OCI-LY1 (cell line): ENCODE data around the gene ISOC1.

Experiments
- H2AFZ ChIP-seq: fragments of 200-600 bp; sonication (generic), shearing (Covaris generic); 2 replicates; pipeline ENCODE4 v1.6.0; 2014; ENCODE audit warnings: antibody characterized with exemption, mild to moderate bottlenecking, low read length
- H3F3A ChIP-seq: fragments of 200-600 bp; sonication (generic), shearing (Covaris generic); 2 replicates; pipeline ENCODE4 v1.6.0; 2014; ENCODE audit warnings: mild to moderate bottlenecking, antibody characterized with exemption, low read length, moderate library complexity; ENCODE audit not compliant: insufficient read depth
- H3K27ac ChIP-seq: fragments of 200-600 bp; sonication (generic); 2 replicates; pipeline ENCODE4 v1.5.1; 2014; ENCODE audit warnings: low read length, mixed run types, mild to moderate bottlenecking, low read depth; ENCODE audit not compliant: poor library complexity, severe bottlenecking
- H3K27me3 ChIP-seq: fragments of 200-600 bp; sonication (generic); 2 replicates; pipeline ENCODE4 v1.6.0; 2014; ENCODE audit warnings: antibody characterized with exemption, mild to moderate bottlenecking, low read length, moderate library complexity; ENCODE audit not compliant: insufficient read depth
- H3K36me3 ChIP-seq: fragments of 200-600 bp; sonication (generic); 2 replicates; pipeline ENCODE4 v1.6.1; 2014; ENCODE audit warnings: mild to moderate bottlenecking, antibody characterized with exemption, low read length, moderate library complexity, mixed read lengths; ENCODE audit not compliant: insufficient read depth
- H3K4me1 ChIP-seq: fragments of 200-600 bp; sonication (generic); 2 replicates; pipeline ENCODE4 v1.5.1; 2014; ENCODE audit warnings: mild to moderate bottlenecking, low read length, moderate library complexity; ENCODE audit not compliant: insufficient read depth, severe bottlenecking
- H3K4me2 ChIP-seq: fragments of 200-600 bp; sonication (generic), shearing (Covaris generic); 2 replicates; pipeline ENCODE4 v1.6.1; 2014; ENCODE audit warnings: low read length
- H3K4me3 ChIP-seq: fragments of 200-600 bp; sonication (generic); 2 replicates; pipeline ENCODE4 v1.5.1; 2014; ENCODE audit warnings: low read length, low read depth, mild to moderate bottlenecking, mixed read lengths; ENCODE audit not compliant: poor library complexity, severe bottlenecking
- H3K79me2 ChIP-seq: fragments of 200-600 bp; shearing (Covaris generic); 2 replicates; pipeline ENCODE4 v1.6.1; 2016; ENCODE audit warnings: mixed run types, low read length, mixed read lengths; ENCODE audit not compliant: insufficient read depth
- H3K9ac ChIP-seq: fragments of 200-600 bp; sonication (generic), shearing (Covaris generic); 2 replicates; pipeline ENCODE4 v1.6.1; 2014; ENCODE audit warnings: mild to moderate bottlenecking, low read length, mixed read lengths
- H3K9me2 ChIP-seq: fragments of 200-600 bp; sonication (generic), shearing (Covaris generic); 2 replicates; pipeline ENCODE4 v1.6.1; 2014; ENCODE audit warnings: low read depth, mild to moderate bottlenecking, low read length, mixed read lengths
- H3K9me3 ChIP-seq: fragments of 200-600 bp; shearing (Covaris generic); 2 replicates; pipeline ENCODE4 v1.6.1; 2014; ENCODE audit warnings: low read length, mixed read lengths
- H4K20me1 ChIP-seq: fragments of 200-600 bp; sonication (generic), shearing (Covaris generic); 2 replicates; pipeline ENCODE4 v1.6.0; 2016; ENCODE audit warnings: mild to moderate bottlenecking, low read length; ENCODE audit not compliant: insufficient read depth
- CTCF ChIP-seq: fragments of 200-600 bp; sonication (generic), shearing (Covaris generic); IDR thresholded peaks from 2 replicates; pipeline ENCODE4 v1.5.1; 2017; ENCODE audit warnings: mild to moderate bottlenecking, antibody characterized with exemption, low read length, moderate library complexity, mixed read lengths
- EZH2 ChIP-seq: fragments of 200-600 bp; sonication (generic), shearing (Covaris generic); IDR thresholded peaks from 2 replicates; pipeline ENCODE4 v1.8.0; 2017; ENCODE audit warnings: borderline replicate concordance, mixed run types, mild to moderate bottlenecking, antibody characterized with exemption, low read length, moderate library complexity, mixed read lengths

Gene ISOC1

GRCh38 chr5:129073111-129073510 lies 21.4 kb upstream of the ISOC1 start:
- Histone ChIP-seq H3K9ac (no peak overlapping the region), H2AFZ (no peak overlapping the region), H3K4me2 (no peak overlapping the region), H3K9me3 (no peaks in the 10 kb centered on the region), H3K27me3 (no peaks in the 10 kb centered on the region), H3K9me2 (no peaks in the 10 kb centered on the region), H3K4me3 (no peak overlapping the region), H4K20me1 (no peaks in the 10 kb centered on the region), H3K36me3 (no peaks in the 10 kb centered on the region), H3K27ac (no peak overlapping the region), H3K79me2 (no peaks in the 10 kb centered on the region), H3F3A (no peaks in the 10 kb centered on the region), H3K4me1 (no peaks in the 10 kb centered on the region)
- TF ChIP-seq CTCF, result no peak
- no peak for TF ChIP-seq EZH2

GRCh38 chr5:129074903-129075302 lies 19.6 kb upstream of the ISOC1 start:
- no peaks in the 10 kb centered on the region for H3K4me1 ChIP-seq
- no peaks in the 10 kb centered on the region for H3K9me3 ChIP-seq
- no peaks in the 10 kb centered on the region for H3K36me3 ChIP-seq
- no peaks in the 10 kb centered on the region for H3K79me2 ChIP-seq
- no peak overlapping the region for H3K4me3 ChIP-seq
- no peak overlapping the region for H3K4me2 ChIP-seq
- TF ChIP-seq CTCF (no peak), EZH2 (no peak)
- no peak overlapping the region for H3K9ac ChIP-seq
- H3K27me3 ChIP-seq, result no peaks in the 10 kb centered on the region
- H3F3A ChIP-seq, result no peaks in the 10 kb centered on the region
- H2AFZ ChIP-seq, result no peak overlapping the region
- H3K27ac ChIP-seq, result no peak overlapping the region
- H4K20me1 ChIP-seq, result no peaks in the 10 kb centered on the region
- H3K9me2 ChIP-seq, result no peaks in the 10 kb centered on the region

- H3K27me3 ChIP-seq, result no peaks in the 10 kb centered on the region
- H4K20me1 ChIP-seq, result no peaks in the 10 kb centered on the region
- no peak overlapping the region for H3K27ac ChIP-seq
- TF ChIP-seq EZH2 (no peak), CTCF (no peak)
- no peaks in the 10 kb centered on the region for H3K36me3 ChIP-seq
- no peaks in the 10 kb centered on the region for H3K79me2 ChIP-seq
- H3K9me2 ChIP-seq, result no peaks in the 10 kb centered on the region
- no peaks in the 10 kb centered on the region for H3F3A ChIP-seq
- H3K9me3 ChIP-seq, result no peaks in the 10 kb centered on the region
- H3K4me3 ChIP-seq, result no peak overlapping the region
- H2AFZ ChIP-seq, result no peak overlapping the region
- H3K4me2 ChIP-seq, result no peak overlapping the region
- no peaks in the 10 kb centered on the region for H3K4me1 ChIP-seq
- no peak overlapping the region for H3K9ac ChIP-seq
Measured at GRCh38 chr5:129077433-129078075, 17.0 kb upstream of the ISOC1 start.
